B cell (primary cell): ENCODE data around the gene MYOCOS.

ENCODE experiments used
- CTCF ChIP-seq: fragments of 200-600 bp; IDR thresholded peaks from one replicate; pipeline ENCODE4 v1.8.0; 2022; ENCODE audit warnings: antibody characterized with exemption, mild to moderate bottlenecking
- EZH2 ChIP-seq: IDR thresholded peaks from 2 replicates; pipeline ENCODE4 v1.6.1; 2012; ENCODE audit warnings: borderline replicate concordance, low read depth, mild to moderate bottlenecking, moderate library complexity, low read length; ENCODE audit not compliant: insufficient read depth, poor library complexity, severe bottlenecking

GRCh38 chr1:171640225-171640624, 18.2 kb downstream of the MYOCOS start:
- TF ChIP-seq CTCF (no peak), EZH2 (no peak)
